ENCODE data around the gene CNR1.

DNA sequence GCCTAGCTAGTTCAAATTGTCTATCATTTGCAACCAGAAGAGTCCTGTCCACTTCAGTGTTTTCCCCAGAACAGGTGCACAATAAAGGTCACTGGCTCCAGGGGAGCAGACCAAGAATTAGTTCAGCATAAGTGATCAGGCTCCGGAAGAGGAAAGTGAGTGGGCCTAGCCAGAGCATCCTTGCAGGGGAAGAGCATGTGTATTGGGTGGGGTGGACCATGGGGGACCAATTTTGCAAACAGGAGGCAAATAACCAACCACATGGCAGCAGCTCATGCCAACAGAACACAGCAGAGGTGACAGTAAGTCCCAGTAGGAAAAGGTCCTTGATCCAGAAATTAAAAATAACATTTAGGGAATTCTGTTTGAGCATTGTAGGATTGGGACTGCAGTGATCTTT lies 43.2 kb upstream of the CNR1 start:
- no peak for TF ChIP-seq CTCF (IDR thresholded peaks at IDR 0.05)
- TF ChIP-seq GABPA (IDR thresholded peaks at IDR 0.05; ENCODE audit: low read depth) = no peak
- no peak for TF ChIP-seq RFX5 (IDR thresholded peaks at IDR 0.05; ENCODE audit: low read length)
- TF ChIP-seq FOSL2 (IDR thresholded peaks at IDR 0.05; ENCODE audit: borderline replicate concordance, low read depth) = no peak
- TF ChIP-seq PBX3 (IDR thresholded peaks at IDR 0.05) = no peak
- TF ChIP-seq JUND (IDR thresholded peaks at IDR 0.05) = no peak
- no peak for TF ChIP-seq GATA2 (CRISPR knock-in tag; IDR thresholded peaks at IDR 0.05)
- no peak for TF ChIP-seq YY1 (IDR thresholded peaks at IDR 0.05; ENCODE audit: low read depth)
- TF ChIP-seq FOXJ3 (CRISPR knock-in tag; IDR thresholded peaks at IDR 0.05) = no peak
- TF ChIP-seq EZH2phosphoT487 (IDR thresholded peaks at IDR 0.05; ENCODE audit: borderline replicate concordance, low read depth) = no peak
- TF ChIP-seq ELF1 (IDR thresholded peaks at IDR 0.05) = no peak
- TF ChIP-seq POLR2AphosphoS5 (IDR thresholded peaks at IDR 0.05; ENCODE audit: low read depth, low read length) = no peak
- TF ChIP-seq NRF1 (IDR thresholded peaks at IDR 0.05; ENCODE audit: low read depth, low read length) = no peak

Measured in SK-N-SH (cell line).